Natural killer cell (primary cell): Measurements from ENCODE around the gene GRIN3B. TPM values are rescaled to one million over a fixed set of nuclear protein-coding genes. Genes with fewer than 3 reads are reported as not detected.

Experiments
- ATAC-seq, 3 donors: fragments of 150-1000 bp in 2 of 3; fragments of 200-7000 bp in 1 of 3; cut with Tn5 transposase; 1 replicate in 1 of 3; 2 replicates in 2 of 3; pipeline ENCODE4 v1.10.0; 2021; ENCODE audit warnings: mild to moderate bottlenecking in 2 of 3, moderate library complexity in 2 of 3
- DNase-seq, 2 donors: peaks; one replicate each; pipeline versions ENCODE4 v3.0.0 to v3.0.0-alpha.2; 2013 to 2021; ENCODE audit warnings: mixed read lengths in 1 of 2
- H3K27ac ChIP-seq: one replicate; pipeline ENCODE4 v1.5.1; 2013; ENCODE audit warnings: mild to moderate bottlenecking, low read length
- H3K27me3 ChIP-seq: one replicate; pipeline ENCODE4 v1.6.1; 2013; ENCODE audit warnings: low read length; ENCODE audit not compliant: control insufficient read depth, insufficient read depth
- H3K36me3 ChIP-seq: one replicate; pipeline ENCODE4 v1.6.1; 2013; ENCODE audit warnings: low read length; ENCODE audit not compliant: control insufficient read depth, insufficient read depth
- H3K4me1 ChIP-seq: one replicate; pipeline ENCODE4 v1.6.1; 2013; ENCODE audit warnings: low read length; ENCODE audit not compliant: control insufficient read depth, insufficient read depth
- H3K4me3 ChIP-seq: one replicate; pipeline ENCODE4 v1.5.1; 2013; ENCODE audit warnings: low read length
- H3K9me3 ChIP-seq: one replicate; pipeline ENCODE4 v1.6.1; 2013; ENCODE audit warnings: low read length; ENCODE audit not compliant: control insufficient read depth, insufficient read depth
- H3K27ac Mint-ChIP-seq, 2 donors: one replicate each; pipeline ENCODE4 v1.8.0; 2022; ENCODE audit warnings: mild to moderate bottlenecking in 2 of 2, mixed read lengths in 2 of 2, moderate library complexity in 1 of 2
- H3K27me3 Mint-ChIP-seq, 2 donors: one replicate each; pipeline ENCODE4 v1.8.0; 2022; ENCODE audit warnings: low read depth in 2 of 2, mixed read lengths in 2 of 2
- H3K36me3 Mint-ChIP-seq: one replicate; pipeline ENCODE4 v1.8.0; 2022; ENCODE audit warnings: mixed read lengths
- H3K4me1 Mint-ChIP-seq, 2 donors: one replicate each; pipeline ENCODE4 v1.8.0; 2022; ENCODE audit warnings: mixed read lengths in 2 of 2
- H3K4me3 Mint-ChIP-seq: one replicate; pipeline ENCODE4 v1.8.0; 2022; ENCODE audit warnings: mild to moderate bottlenecking, moderate library complexity, mixed read lengths
- H3K9me3 Mint-ChIP-seq, 2 donors: one replicate each; pipeline ENCODE4 v1.8.0; 2022; ENCODE audit warnings: mixed read lengths in 2 of 2
- CTCF ChIP-seq: fragments of 200-600 bp; IDR thresholded peaks from one replicate; pipeline ENCODE4 v1.8.0; 2022; ENCODE audit warnings: antibody characterized with exemption
- WGBS: methylation state at CpG from one replicate; pipeline ENCODE4 v1.1.7; 2013; ENCODE audit warnings: missing lambda C conversion rate; ENCODE audit not compliant: insufficient coverage; 5-methylcytosine and 5-hydroxymethylcytosine counted together
- intact Hi-C: fragments of 100-400 bp; cut with micrococcal nuclease; formaldehyde crosslinking; loops from one replicate; pipeline ENCODE4 v1.14.2; 2022
- total RNA-seq, 4 donors: library from RNA; stranded (reverse); fragments of 120-200 nt in 1 of 4; gene quantifications; one replicate each; pipeline versions ENCODE4 v1.2.3 to v1.2.4, GENCODE V29; 2013 to 2022

GRIN3B gene
- total RNA-seq, 3 donors from 2014 or later (not counting 1 experiment from before 2014, with no cell fraction given), result 0.09 to 0.15 TPM; not detected in 1

- no peak for TF ChIP-seq CTCF
- WGBS, result 90% methylated on average over 32 of the region's 36 CpGs
Measured at GRCh38 chr19:958967-959855, 41.0 kb upstream of the GRIN3B start.

GRCh38 chr19:960020-960419 is 40.2 kb upstream of the GRIN3B start:
- ATAC-seq, result no peak
- TF ChIP-seq CTCF, result no peak
- DNase-seq, result no peak
- no peaks in the 10 kb centered on the region for H3K9me3 Mint-ChIP-seq
- Histone ChIP-seq H3K36me3 (peaks cover 4% of the 10 kb centered on the region), H3K27me3 (no peaks in the 10 kb centered on the region), H3K9me3 (no peaks in the 10 kb centered on the region), H3K4me1 (no peaks in the 10 kb centered on the region), H3K27ac (no peak overlapping the region), H3K4me3 (no peak overlapping the region)
- intact Hi-C loops, result no loop called here
- no peaks in the 10 kb centered on the region for H3K4me1 Mint-ChIP-seq
- no peaks in the 10 kb centered on the region for H3K27me3 Mint-ChIP-seq
- no peaks in the 10 kb centered on the region for H3K36me3 Mint-ChIP-seq
- WGBS, result 70% methylated on average over 10 of the region's 12 CpGs
- no peak overlapping the region for H3K27ac Mint-ChIP-seq
- H3K4me3 Mint-ChIP-seq, result no peak overlapping the region

More at GRCh38 chr19:958967-959855, 41.0 kb upstream of the GRIN3B start:
- DNase-seq, result no peak
- H3K27me3 ChIP-seq, result no peaks in the 10 kb centered on the region
- intact Hi-C loops, result no loop called here
- H3K36me3 Mint-ChIP-seq, result no peaks in the 10 kb centered on the region
- no peaks in the 10 kb centered on the region for H3K9me3 ChIP-seq
- H3K4me3 Mint-ChIP-seq, result no peak overlapping the region
- no peaks in the 10 kb centered on the region for H3K4me1 Mint-ChIP-seq
- no peaks in the 10 kb centered on the region for H3K4me1 ChIP-seq
- H3K36me3 ChIP-seq, result peaks cover 2% of the 10 kb centered on the region
- H3K27me3 Mint-ChIP-seq, result no peaks in the 10 kb centered on the region
- no peak overlapping the region for H3K4me3 ChIP-seq
- no peak for ATAC-seq
- no peak overlapping the region for H3K27ac ChIP-seq
- no peak overlapping the region for H3K27ac Mint-ChIP-seq
- H3K9me3 Mint-ChIP-seq, result no peaks in the 10 kb centered on the region

GRCh38 chr19:960601-960938 is 39.6 kb upstream of the GRIN3B start:
- WGBS, result 86% methylated on average over 8 of the region's 8 CpGs
- Histone ChIP-seq H3K9me3 (no peaks in the 10 kb centered on the region), H3K27me3 (no peaks in the 10 kb centered on the region), H3K4me1 (no peaks in the 10 kb centered on the region), H3K36me3 (peaks cover 7% of the 10 kb centered on the region), H3K4me3 (no peak overlapping the region), H3K27ac (no peak overlapping the region)
- Mint-ChIP-seq H3K4me3 (no peak overlapping the region), H3K9me3 (no peaks in the 10 kb centered on the region), H3K4me1 (no peaks in the 10 kb centered on the region), H3K27me3 (no peaks in the 10 kb centered on the region), H3K27ac (no peak overlapping the region), H3K36me3 (no peaks in the 10 kb centered on the region)
- ATAC-seq (no peak), DNase-seq (no peak)
- TF ChIP-seq CTCF, result no peak
- intact Hi-C loops, result no loop called here
